ENCODE data around the gene RPL13. TPM values are rescaled to one million over a fixed set of nuclear protein-coding genes. Genes with fewer than 3 reads are reported as not detected.
"Not testable (repeated sequence)": the region's sequence is repeated elsewhere in the genome, so short reads cannot be mapped to it uniquely, and the experiment has no call there.

The RPL13 gene
- total RNA-seq, 4 donors from 2014 or later, result 1,597 to 3,276 (median 2,603) TPM

- Histone ChIP-seq H3K27ac (no peak overlapping the region), H3K4me1 (peaks cover 0 to 16% (median 0%) of the 10 kb centered on the region in 4 donors), H3K9me3 (no peaks in the 10 kb centered on the region), H3K36me3 (no peaks in the 10 kb centered on the region), H3K4me3 (no peak overlapping the region), H3K27me3 (no peaks in the 10 kb centered on the region)
- no peak for TF ChIP-seq POLR2A (IDR thresholded peaks at IDR 0.05)
- TF ChIP-seq CTCF (IDR thresholded peaks at IDR 0.05), result no peak
- DNase-seq, result no peak
These were observed 25.7 kb downstream of the RPL13 start for GRCh38 chr16:89586218-89586617.

- H3K9me3 ChIP-seq, result no peaks in the 10 kb centered on the region
- no peaks in the 10 kb centered on the region for H3K36me3 ChIP-seq
- H3K27ac ChIP-seq, result no peak overlapping the region
- no peaks in the 10 kb centered on the region for H3K27me3 ChIP-seq
- no peak overlapping the region for H3K4me3 ChIP-seq
- peaks cover 0 to 13% (median 0%) of the 10 kb centered on the region in 4 donors for H3K4me1 ChIP-seq
- no peak for DNase-seq
- TF ChIP-seq POLR2A (IDR thresholded peaks at IDR 0.05), result no peak
- no peak for TF ChIP-seq CTCF (IDR thresholded peaks at IDR 0.05)
These were observed 26.4 kb downstream of the RPL13 start for GRCh38 chr16:89586853-89587252.

- not testable (repeated sequence) for H3K36me3 ChIP-seq, H3K4me1 ChIP-seq, H3K27me3 ChIP-seq, H3K27ac ChIP-seq, H3K9me3 ChIP-seq, H3K4me3 ChIP-seq, DNase-seq
These were observed 27.2 kb downstream of the RPL13 start for GRCh38 chr16:89587676-89588075.

- H3K4me1 ChIP-seq, result no peaks in the 10 kb centered on the region
- DNase-seq, result no peak
- no peaks in the 10 kb centered on the region for H3K27me3 ChIP-seq
- no peak for TF ChIP-seq POLR2A (IDR thresholded peaks at IDR 0.05)
- no peak for TF ChIP-seq CTCF (IDR thresholded peaks at IDR 0.05)
- H3K36me3 ChIP-seq, result no peaks in the 10 kb centered on the region
- H3K27ac ChIP-seq, result no peak overlapping the region
- H3K9me3 ChIP-seq, result no peaks in the 10 kb centered on the region
- H3K4me3 ChIP-seq, result no peak overlapping the region
These were observed 28.1 kb downstream of the RPL13 start for GRCh38 chr16:89588413-89589109.

- TF ChIP-seq POLR2A (IDR thresholded peaks at IDR 0.05), result no peak
- no peak for TF ChIP-seq CTCF (IDR thresholded peaks at IDR 0.05)
- H3K4me1 ChIP-seq, result no peaks in the 10 kb centered on the region
- DNase-seq, result no peak
- H3K27me3 ChIP-seq, result no peaks in the 10 kb centered on the region
- no peak overlapping the region for H3K4me3 ChIP-seq
- H3K9me3 ChIP-seq, result no peaks in the 10 kb centered on the region
- no peaks in the 10 kb centered on the region for H3K36me3 ChIP-seq
- H3K27ac ChIP-seq, result no peak overlapping the region
These were observed 28.9 kb downstream of the RPL13 start for GRCh38 chr16:89589241-89589926.

GRCh38 chr16:89593841-89594240, 33.4 kb downstream of the RPL13 start:
- peak in 1 of 3 donors; percentile 41 for DNase-seq
- no peaks in the 10 kb centered on the region for H3K27me3 ChIP-seq
- no peak overlapping the region for H3K4me3 ChIP-seq
- H3K4me1 ChIP-seq, result no peaks in the 10 kb centered on the region
- no peak for TF ChIP-seq CTCF (IDR thresholded peaks at IDR 0.05)
- TF ChIP-seq POLR2A (IDR thresholded peaks at IDR 0.05), result no peak
- H3K36me3 ChIP-seq, result no peaks in the 10 kb centered on the region
- peak overlapping the region in 1 of 4 donors; percentile 45 for H3K27ac ChIP-seq
- no peaks in the 10 kb centered on the region for H3K9me3 ChIP-seq

Data from Peyer's patch (tissue), 4 donors.